HG03196 (cell line): ENCODE data around the gene WDR89.
"Not testable (repeated sequence)": the region's sequence is repeated elsewhere in the genome, so short reads cannot be mapped to it uniquely, and the experiment has no call there.

ENCODE experiments used
- ATAC-seq: cut with Tn5 transposase; IDR thresholded peaks from one replicate; pipeline ENCODE4 v1.9.1; 2021; ENCODE audit not compliant: unreplicated experiment

Gene WDR89

GRCh38 chr14:63654936-63655335, 13.3 kb upstream of the WDR89 start:
- no peak for ATAC-seq

DNA sequence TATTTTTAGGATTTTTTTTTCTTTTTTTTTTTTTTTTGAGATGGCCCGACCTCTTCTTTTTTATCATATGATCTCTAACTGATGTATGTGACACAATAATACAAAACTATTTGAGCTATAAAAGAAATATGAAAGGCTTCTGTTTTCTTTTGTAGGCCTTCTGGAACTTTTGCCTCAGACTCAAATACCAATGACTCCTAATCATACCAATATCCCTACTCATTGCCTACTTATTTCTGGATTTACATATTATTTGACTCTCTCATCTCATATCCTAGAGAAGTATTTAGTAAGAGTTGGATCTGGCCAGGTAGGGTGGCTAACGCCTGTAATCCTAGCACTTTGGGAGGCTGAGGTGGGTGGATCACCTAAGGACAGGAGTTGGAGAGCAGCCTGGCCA, 12.7 kb upstream of the WDR89 start:
- no peak for ATAC-seq

- ATAC-seq = no peak
Observed at GRCh38 chr14:63652406-63652805, 10.7 kb upstream of the WDR89 start.

- ATAC-seq = peak; percentile 63
Observed at GRCh38 chr14:63650256-63650952, 8.7 kb upstream of the WDR89 start.

DNA sequence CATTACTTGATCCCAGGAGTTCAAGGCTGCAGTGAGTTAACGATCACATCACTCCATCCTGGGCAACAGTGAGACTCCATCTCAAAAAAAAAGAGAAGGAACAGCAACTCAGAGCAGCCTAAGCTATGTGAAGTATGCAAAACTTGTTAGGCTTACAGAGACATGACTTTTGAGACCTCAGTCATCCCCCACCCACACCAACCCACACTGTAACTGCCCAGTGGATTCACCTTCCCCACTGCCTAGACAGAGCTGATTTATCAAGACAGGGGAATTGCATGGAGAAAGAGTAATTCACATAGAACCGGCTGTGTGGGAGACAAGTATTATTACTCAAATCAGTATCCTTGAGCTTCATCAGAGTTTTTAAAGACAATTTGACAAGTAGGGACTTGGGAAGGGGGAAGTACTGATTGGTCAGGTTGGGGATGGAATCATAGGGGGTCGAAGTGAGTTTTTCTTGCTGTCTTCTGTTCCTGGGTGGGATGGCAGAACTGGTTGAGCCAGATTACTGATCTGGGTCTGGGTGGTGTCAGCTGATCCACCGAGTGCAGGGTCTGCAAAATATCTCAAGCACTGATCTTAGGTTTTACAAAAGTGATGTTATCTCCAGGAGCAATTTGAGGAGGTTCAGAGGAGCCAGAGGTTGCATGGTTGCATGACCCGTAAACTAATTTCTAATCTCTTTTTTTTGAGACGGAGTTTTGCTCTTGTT, 6.2 kb upstream of the WDR89 start:
- no peak for ATAC-seq

GRCh38 chr14:63644741-63645140, 3.1 kb upstream of the WDR89 start:
- ATAC-seq = no peak

DNA sequence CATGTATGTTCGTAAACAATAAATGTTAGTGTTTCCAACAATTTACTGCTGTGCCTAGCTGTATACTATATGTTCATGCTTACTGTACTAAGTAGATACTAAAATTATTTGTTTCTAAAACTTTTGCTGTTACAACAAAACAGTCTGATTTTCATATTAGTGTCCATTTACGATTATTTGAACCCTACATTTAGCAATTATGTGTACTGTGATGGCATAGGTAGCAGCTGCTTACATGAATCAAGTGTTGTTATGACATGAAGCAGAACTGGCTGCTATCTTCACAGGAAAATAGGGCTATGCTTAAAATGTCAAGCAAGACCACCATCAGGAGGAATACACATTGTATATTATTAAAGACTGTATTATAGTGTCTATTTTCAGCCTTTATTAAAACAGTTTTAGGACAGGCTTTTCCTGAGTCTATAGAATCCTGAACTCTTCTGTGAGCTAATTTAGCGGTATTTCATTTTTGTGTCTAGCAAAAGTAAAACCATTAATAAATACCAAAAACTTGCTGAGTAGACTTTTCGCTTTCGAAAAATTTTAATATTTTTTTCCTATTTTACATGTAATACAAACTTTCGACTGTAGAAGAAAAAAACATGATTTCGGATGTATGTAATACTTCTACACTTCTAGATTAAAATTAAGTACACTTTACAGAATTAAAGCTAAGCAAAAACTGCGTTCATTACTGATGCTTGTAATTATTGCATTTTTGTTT, 1.1 kb upstream of the WDR89 start:
- ATAC-seq = no peak

- ATAC-seq = peak; percentile 65
Observed at GRCh38 chr14:63642229-63642611, 549 bp upstream of the WDR89 start.

DNA sequence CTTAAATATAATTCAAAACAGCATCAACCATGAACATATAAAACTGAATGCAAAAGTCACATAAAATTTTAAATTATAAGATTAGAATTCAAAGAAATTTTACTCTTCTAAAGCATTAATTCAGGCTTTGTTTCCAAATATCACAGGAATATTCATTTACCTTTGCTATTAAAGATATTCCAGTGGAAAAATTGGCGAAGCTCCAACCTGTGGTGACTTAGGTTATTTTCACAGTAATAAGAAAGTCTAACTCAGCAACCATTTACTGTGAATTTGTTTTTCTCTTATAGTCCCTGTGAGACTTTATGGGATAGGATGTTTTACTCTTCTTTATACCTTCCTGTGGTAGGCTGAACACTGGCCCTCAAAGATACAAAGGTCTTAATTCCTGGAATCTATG, 3.2 kb downstream of the WDR89 start:
- no peak for ATAC-seq

DNA sequence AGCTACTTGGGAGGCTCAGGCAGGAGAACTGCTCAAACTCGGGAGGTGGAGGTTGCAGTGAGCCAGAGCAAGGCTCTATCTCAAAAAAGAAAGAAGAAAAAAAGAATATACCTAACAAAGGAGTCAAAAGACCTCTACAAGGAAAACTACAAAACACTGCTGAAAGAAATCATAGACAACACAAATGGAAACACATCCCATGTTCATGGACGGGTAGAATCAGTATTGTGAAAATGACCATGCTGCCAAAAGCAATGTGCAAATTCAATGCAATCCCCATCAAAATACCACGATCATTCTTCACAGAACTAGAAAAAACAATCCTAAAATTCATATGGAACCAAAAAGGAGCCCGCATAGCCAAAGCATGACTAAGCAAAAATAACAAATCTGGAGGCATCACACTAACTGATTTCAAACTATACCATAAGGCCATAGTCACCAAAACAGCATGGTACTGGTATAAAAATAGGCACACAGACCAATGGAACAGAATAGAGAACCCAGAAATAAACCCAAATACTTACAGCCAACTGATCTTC, 5.5 kb downstream of the WDR89 start:
- ATAC-seq = not testable (repeated sequence)

DNA sequence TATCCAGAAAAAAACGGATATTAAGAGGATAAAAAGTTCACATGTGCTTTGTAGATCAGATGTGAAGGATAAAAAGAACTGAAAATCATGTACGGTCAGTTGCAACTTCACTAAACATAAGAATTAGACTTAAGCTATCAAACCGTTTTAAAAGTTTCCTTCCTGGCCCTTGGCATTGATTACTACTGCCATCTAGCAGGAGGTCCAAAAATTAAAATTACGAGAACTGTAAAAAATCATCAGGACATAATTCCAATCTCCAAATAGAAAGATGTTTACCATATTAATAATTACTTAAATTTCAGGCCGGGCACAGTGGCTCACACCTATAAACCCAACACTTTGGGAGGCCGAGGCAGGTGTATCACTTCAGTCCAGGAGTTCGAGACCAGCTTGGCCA, 7.9 kb downstream of the WDR89 start:
- ATAC-seq = no peak

DNA sequence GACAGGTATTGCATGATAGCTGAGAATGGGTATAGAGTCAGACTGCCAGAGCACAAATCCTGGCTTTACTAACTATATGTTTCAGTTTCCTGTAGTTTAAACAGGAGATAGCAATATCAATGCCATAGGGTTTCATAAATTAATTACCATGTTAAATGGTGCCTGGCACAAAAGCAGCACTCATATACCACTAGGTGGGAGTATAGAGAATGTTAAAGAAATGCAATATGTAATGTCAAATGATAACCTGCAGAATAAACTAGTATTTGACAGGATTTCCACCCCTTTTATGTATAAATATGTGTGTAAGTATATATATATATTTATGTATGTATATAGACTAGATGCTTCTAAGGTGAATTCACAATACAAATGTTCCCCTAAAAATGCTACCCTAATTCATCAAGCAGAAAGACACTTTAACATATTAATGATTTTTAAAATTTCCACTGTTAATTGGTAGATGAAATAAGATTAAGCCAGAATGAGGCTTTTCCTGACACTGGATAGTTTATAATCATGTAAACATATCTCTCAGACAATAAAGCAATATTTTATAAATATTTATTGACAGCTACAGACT, 8.6 kb downstream of the WDR89 start:
- no peak for ATAC-seq

- ATAC-seq = no peak
Observed at GRCh38 chr14:63624701-63625100, 17.0 kb downstream of the WDR89 start.

GRCh38 chr14:63624203-63624602, 17.5 kb downstream of the WDR89 start:
- ATAC-seq = no peak

- not testable (repeated sequence) for ATAC-seq
Observed at GRCh38 chr14:63621975-63622374, 19.7 kb downstream of the WDR89 start.

- ATAC-seq = no peak
Observed at GRCh38 chr14:63616015-63616414, 25.7 kb downstream of the WDR89 start.

DNA sequence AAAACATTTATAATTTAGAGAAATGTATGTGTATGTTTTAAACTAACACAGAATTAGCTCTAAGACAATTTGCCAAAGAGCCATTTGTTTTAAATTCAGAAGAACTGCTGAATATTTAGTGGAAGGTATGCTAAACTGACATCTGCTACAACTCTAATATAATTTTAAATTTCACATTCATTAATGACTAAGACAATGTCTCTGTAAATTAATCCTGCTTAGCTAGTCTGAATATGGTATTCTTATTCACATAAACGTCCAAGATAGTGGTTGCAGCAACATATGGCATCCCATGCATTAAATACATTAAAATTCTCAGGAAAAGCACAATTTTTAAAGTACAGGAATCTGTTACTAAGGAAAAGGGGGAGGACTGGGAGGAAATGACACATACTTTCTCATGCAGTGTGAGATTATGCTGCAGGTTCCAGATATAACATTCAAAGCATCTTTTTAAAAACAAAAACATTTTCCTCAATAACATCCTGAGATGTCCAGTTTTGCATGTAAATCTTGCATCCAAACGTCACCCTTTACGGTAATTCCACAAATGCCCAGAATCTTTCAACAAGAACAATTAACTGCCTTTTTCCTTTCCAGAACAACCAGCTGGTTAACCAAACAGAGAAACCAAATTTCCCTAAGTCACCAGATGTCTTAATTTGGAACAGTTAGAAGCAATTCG, 26.9 kb downstream of the WDR89 start:
- no peak for ATAC-seq

- ATAC-seq = no peak
Observed at GRCh38 chr14:63611078-63611477, 30.6 kb downstream of the WDR89 start.

GRCh38 chr14:63605041-63605532, 36.6 kb downstream of the WDR89 start:
- ATAC-seq = no peak

DNA sequence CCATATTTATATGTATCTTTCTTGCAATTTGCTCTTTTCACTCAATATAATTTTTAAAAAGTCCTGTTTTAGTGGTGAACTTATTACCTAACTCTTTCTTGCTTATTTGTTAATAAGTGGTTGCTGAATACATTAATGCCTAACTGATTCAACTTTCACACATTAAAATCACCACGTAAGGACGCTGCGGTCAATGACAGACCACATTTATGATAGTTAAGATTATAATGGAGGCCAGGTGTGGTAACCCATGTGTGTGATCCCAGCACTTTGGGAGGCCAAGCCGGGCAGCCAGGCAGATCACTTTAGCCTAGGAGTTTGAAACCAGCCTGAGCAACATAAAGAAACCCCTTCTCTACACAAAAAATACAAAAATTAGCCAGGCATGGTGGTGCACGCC, 37.0 kb downstream of the WDR89 start:
- ATAC-seq = no peak
